Measurements from ENCODE around the gene SH3RF2. TPM values are rescaled to one million over a fixed set of nuclear protein-coding genes. Genes with fewer than 3 reads are reported as not detected.

SH3RF2 gene
- total and polyA plus RNA-seq, 10 of the 15 experiments (the other 5 are each of a cell fraction or from before 2014, with no cell fraction given): 0.15 TPM; not detected in 9

DNA sequence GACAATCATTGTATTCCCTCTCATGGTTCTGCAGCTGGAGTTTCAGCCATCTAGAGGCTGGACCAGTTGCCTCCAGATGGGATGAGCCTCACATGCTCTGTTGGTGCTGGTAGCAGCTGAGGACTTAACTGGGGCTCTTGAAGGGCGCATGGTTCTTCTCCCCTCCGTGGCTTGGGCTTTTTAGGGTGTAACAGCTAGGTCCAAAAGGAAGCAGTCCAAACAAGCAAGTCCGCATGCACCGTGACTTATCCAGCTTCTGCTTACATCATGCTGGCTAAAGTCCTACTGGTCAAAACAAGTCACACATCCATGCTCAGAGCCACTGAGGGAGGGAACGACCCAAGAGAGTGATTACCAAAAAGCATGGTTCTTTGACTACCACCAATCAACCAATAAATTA is 31.6 kb upstream of the SH3RF2 start:
- no peak for ATAC-seq
- H3K27me3 ChIP-seq (replicated peaks in 1 of 2; ENCODE audit: control insufficient read depth in 2 of 2, insufficient read depth in 2 of 2, low read length in 1 of 2): no peaks in the 10 kb centered on the region; a peak in 1 of 4 replicates
- SMC1A ChIA-PET (ENCODE audit: uncharacterized antibody, unreplicated experiment): no interaction called here
- H2AFZ ChIP-seq (ENCODE audit: control insufficient read depth, low read depth, low read length): no peak overlapping the region
- no peak overlapping the region for H3K27ac ChIP-seq (ENCODE audit: control insufficient read depth, insufficient read depth)
- RAD21 ChIA-PET (ENCODE audit: unreplicated experiment): no interaction called here
- no peak overlapping the region for H3K9ac ChIP-seq (ENCODE audit: control insufficient read depth, insufficient read depth, low read length)
- no peaks in the 10 kb centered on the region for H3K36me3 ChIP-seq (ENCODE audit: control insufficient read depth in 2 of 2, insufficient read depth in 2 of 2, low read length in 1 of 2)
- TF ChIP-seq SP1 (IDR thresholded peaks at IDR 0.05; ENCODE audit: low read depth, low read length) (no peak), ZBTB4 (CRISPR knock-in tag; IDR thresholded peaks at IDR 0.05) (no peak), PAX8 (IDR thresholded peaks at IDR 0.05) (no peak), IKZF1 (conservative IDR thresholded peaks at IDR 0.05) (no peak), HCFC1 (IDR thresholded peaks at IDR 0.05; ENCODE audit: low read length) (no peak), SKIL (IDR thresholded peaks at IDR 0.05; ENCODE audit: low read depth, poor library complexity, severe bottlenecking) (no peak)
- TF ChIP-seq, protein P1, sequence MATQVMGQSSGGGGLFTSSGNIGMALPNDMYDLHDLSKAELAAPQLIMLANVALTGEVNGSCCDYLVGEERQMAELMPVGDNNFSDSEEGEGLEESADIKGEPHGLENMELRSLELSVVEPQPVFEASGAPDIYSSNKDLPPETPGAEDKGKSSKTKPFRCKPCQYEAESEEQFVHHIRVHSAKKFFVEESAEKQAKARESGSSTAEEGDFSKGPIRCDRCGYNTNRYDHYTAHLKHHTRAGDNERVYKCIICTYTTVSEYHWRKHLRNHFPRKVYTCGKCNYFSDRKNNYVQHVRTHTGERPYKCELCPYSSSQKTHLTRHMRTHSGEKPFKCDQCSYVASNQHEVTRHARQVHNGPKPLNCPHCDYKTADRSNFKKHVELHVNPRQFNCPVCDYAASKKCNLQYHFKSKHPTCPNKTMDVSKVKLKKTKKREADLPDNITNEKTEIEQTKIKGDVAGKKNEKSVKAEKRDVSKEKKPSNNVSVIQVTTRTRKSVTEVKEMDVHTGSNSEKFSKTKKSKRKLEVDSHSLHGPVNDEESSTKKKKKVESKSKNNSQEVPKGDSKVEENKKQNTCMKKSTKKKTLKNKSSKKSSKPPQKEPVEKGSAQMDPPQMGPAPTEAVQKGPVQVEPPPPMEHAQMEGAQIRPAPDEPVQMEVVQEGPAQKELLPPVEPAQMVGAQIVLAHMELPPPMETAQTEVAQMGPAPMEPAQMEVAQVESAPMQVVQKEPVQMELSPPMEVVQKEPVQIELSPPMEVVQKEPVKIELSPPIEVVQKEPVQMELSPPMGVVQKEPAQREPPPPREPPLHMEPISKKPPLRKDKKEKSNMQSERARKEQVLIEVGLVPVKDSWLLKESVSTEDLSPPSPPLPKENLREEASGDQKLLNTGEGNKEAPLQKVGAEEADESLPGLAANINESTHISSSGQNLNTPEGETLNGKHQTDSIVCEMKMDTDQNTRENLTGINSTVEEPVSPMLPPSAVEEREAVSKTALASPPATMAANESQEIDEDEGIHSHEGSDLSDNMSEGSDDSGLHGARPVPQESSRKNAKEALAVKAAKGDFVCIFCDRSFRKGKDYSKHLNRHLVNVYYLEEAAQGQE (IDR thresholded peaks at IDR 0.05; ENCODE audit: low read depth, low read length): no peak
- TF ChIP-seq, protein P2, sequence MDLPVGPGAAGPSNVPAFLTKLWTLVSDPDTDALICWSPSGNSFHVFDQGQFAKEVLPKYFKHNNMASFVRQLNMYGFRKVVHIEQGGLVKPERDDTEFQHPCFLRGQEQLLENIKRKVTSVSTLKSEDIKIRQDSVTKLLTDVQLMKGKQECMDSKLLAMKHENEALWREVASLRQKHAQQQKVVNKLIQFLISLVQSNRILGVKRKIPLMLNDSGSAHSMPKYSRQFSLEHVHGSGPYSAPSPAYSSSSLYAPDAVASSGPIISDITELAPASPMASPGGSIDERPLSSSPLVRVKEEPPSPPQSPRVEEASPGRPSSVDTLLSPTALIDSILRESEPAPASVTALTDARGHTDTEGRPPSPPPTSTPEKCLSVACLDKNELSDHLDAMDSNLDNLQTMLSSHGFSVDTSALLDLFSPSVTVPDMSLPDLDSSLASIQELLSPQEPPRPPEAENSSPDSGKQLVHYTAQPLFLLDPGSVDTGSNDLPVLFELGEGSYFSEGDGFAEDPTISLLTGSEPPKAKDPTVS (IDR thresholded peaks at IDR 0.05; ENCODE audit: low read depth, low read length): no peak
- TF ChIP-seq, protein P3, sequence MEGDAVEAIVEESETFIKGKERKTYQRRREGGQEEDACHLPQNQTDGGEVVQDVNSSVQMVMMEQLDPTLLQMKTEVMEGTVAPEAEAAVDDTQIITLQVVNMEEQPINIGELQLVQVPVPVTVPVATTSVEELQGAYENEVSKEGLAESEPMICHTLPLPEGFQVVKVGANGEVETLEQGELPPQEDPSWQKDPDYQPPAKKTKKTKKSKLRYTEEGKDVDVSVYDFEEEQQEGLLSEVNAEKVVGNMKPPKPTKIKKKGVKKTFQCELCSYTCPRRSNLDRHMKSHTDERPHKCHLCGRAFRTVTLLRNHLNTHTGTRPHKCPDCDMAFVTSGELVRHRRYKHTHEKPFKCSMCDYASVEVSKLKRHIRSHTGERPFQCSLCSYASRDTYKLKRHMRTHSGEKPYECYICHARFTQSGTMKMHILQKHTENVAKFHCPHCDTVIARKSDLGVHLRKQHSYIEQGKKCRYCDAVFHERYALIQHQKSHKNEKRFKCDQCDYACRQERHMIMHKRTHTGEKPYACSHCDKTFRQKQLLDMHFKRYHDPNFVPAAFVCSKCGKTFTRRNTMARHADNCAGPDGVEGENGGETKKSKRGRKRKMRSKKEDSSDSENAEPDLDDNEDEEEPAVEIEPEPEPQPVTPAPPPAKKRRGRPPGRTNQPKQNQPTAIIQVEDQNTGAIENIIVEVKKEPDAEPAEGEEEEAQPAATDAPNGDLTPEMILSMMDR (IDR thresholded peaks at IDR 0.05 in 2 of 3, conservative IDR thresholded peaks at IDR 0.05 in 1 of 3; ENCODE audit: control insufficient read depth in 2 of 3, extremely low read depth in 1 of 3, insufficient read depth in 1 of 3, low read depth in 3 of 3, low read length in 3 of 3): no peak
- no peaks in the 10 kb centered on the region for H4K20me1 ChIP-seq (ENCODE audit: control insufficient read depth, insufficient read depth)
- no peaks in the 10 kb centered on the region for H3K79me2 ChIP-seq (ENCODE audit: control insufficient read depth, insufficient read depth, low read length)
- WGBS (ENCODE audit: insufficient coverage, insufficient replicate concordance, low lambda C conversion rate, missing lambda C conversion rate): 32% methylated on average over 5 of the region's 5 CpGs
- in situ Hi-C loops (cut with MboI) (no loop called here), intact Hi-C loops (cut with micrococcal nuclease; ENCODE audit: unreplicated experiment) (no loop called here)
- CTCF ChIA-PET: no interaction called here
- H3K4me3 ChIP-seq: no peak overlapping the region
- DNase-seq (ENCODE audit: low read depth, low spot score): no peak
- H3K4me2 ChIP-seq (ENCODE audit: control insufficient read depth, insufficient read depth): no peak overlapping the region
- no TSS peak for BruUV-seq (replicated peaks)
- no peaks in the 10 kb centered on the region for H3K4me1 ChIP-seq (ENCODE audit: control insufficient read depth, insufficient read depth, low read length)
- H3K9me3 ChIP-seq (replicated peaks; ENCODE audit: control insufficient read depth, insufficient read depth, low read length): no peaks in the 10 kb centered on the region
- POLR2A ChIA-PET: no interaction called here
- no peak for FAIRE-seq

All from GM12878 (cell line).